Activated CD8-positive, alpha-beta memory T cell treated with anti-CD3 and anti-CD28 coated beads, Interleukin-2, amount 50 U/mL, for 4 hours (primary cell): ENCODE results near the gene UMOD.
"Not testable (repeated sequence)": the region's sequence is repeated elsewhere in the genome, so short reads cannot be mapped to it uniquely, and the experiment has no call there.

ENCODE experiments used
- DNase-seq: peaks from one replicate; pipeline ENCODE4 v3.0.0-alpha.2; 2020

UMOD gene

DNA sequence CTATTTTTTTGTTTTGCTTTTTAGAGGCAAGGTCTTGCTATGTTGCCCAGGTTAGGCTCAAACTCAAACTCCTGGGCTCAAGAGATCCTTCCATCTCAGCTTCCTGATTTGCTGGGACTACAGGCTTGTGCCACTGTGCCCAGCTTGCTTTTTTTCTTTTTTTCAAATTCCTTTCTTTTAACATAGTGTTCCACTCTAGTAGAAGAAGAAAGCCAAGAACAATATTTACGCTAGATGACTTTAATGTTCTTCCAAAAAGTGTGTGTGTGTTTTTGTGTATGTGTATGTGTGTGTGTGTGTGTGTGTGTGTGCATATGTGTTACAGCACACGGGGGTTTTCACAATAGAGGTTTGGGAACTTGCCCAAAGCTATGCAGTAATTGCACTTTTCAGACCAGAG, 10.7 kb upstream of the UMOD start:
- no peak for DNase-seq

DNA sequence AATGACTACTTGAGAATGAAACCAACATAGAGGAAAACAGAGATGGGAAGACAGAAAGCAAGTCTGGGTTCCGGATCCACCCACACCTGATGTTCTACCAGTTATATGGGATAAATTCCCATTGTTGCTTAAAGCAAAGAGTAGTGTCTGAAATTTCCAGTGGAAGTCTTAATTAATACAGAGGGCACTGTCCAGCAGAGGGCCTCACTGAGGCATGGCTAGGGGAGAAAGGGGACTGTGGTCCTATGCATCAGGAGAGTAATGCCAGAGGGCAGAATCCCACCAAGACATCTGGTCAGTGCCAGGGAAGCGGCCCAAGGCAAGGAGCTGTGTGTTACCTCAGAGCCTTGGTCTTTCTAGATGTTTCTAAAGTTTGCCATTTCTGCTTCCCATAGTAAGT, 7.5 kb upstream of the UMOD start:
- no peak for DNase-seq

DNA sequence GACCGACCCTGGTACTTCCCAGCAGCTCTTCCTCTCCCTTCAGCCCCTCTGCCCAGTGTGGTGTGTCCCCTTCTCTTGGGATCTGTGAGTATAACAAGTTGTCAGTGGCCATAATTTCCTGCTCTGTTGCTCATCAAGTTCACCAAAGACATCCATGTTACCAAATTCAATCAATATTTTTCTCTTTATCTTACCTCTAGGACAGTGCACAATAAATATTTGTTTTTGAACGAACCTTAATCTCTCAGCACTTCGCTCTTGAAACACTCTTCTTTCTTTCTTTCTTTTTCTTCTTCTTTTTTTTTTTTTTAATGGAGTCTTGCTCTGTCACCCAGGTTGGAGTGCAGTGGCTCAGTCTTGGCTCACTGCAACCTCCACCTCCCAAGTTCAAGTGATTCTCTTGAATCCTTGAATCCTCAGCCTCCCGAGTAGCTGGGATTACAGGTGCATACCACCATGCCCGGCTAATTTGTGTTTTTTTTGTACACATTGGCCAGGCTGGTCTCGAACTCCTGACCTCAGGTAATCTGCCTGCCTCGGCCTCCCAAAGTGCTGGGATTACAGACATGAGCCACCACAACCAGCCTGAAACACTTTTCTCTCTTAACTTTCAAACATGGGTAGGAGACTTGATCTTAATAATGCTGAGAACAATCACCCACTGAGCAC, 2.7 kb upstream of the UMOD start:
- no peak for DNase-seq

DNA sequence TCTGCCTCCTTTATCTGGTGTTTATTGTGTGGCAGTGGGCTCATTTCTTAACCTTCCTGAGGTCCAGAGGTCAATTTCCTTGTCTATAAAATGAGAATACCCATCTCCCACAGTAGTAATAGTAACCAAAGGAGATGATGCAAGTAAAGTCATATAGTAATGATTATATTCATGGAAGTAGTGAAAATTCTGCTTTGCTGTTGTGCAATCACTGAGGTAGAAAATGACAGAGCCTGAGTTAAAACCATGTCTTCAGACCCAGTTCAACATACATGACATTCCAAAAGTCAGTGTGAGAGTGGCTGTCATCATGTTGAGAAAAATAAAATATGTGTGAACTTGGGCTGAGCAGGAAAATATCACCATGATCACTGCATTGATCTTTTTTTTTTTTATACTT, 864 bp upstream of the UMOD start:
- DNase-seq, result no peak

DNA sequence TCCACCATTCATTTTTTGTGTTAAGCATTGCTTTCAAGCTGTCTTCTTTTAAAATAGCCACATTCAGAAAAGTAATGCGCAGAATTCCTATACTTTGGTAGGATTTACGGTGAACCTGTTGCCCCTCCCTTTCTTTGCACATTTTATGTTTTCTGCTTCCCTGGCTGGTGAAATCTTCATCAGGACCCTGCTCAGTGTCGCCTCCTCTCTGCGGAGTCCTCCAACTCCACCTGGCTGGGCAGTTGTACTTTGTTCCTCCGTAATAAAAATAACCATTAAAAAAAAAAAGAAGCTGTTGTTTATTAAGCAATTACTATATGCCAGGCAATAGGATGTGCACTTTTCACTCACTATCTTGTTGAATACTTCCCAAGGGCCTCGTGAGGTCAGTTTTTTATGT, 2.9 kb downstream of the UMOD start:
- DNase-seq, result no peak

DNA sequence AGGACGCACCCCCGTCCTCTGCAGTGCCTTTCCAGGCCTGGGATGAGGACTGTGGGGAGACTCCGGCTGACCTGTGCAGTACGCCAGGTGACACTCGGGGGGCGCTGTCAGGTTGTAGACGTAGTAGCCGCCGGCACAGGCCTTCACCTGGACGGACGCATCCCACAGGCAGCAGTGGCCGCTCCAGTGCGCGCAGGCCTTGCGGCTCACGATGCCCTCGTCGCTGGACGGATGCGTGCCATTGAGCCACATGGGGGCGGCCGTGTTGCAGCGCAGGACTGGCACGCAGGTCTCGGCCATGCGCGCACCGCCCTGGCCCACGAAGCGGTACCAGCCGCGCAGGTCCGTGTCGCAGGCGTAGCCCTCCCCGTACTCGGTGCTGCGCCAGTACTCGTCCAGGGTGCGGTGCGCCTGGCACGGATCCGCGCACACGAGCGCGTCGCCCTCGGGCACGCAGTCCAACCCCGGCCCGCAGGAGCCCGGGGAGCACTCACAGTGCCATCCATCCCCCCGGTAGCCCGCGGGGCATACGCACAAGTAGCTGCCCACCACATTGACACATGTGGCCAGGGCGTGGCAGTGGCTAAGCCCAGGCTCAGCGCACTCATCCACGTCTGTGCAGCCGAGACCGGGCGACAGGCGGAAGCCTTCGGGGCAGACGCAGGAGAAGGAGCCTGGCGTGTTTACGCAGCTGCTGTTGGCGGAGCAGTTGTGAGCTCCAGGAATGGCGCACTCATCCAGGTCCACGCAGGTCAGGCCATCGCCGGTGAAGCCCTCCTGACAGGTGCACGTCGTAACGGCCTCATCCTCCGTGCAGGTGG, 3.9 kb downstream of the UMOD start:
- no peak for DNase-seq

DNA sequence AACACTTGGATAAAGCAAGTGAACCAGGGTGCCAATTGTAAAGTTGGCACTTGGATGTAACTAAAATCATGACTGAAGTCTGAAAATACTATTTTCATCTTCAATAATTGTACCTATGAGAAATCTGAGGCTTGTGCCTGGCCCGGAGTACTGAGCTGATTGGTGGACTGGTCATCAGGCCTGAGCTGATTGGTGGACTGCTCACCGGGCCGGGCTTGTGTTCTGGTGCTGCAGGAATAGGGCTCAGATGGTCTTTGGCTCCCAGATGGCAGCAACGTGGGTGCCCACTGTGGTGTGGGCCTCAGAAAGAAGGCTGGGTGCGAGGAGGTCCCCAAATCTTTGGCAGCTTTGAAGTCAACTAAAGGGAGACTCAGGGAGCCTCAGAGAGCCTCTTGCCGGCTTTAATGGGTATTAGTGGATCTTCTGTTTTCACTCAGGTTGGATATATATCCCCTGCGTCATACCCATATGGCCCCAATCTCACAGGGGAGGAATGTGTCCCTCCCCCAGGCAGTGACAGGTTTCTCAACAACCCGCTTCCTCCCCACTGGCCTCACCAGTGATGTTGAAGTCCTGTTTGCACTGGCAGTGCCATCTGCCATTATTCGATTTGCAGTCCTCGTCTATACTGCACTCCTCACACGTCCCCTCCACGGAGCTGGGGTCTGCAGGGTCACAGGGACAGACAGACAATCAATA, 4.7 kb downstream of the UMOD start:
- DNase-seq, result no peak

DNA sequence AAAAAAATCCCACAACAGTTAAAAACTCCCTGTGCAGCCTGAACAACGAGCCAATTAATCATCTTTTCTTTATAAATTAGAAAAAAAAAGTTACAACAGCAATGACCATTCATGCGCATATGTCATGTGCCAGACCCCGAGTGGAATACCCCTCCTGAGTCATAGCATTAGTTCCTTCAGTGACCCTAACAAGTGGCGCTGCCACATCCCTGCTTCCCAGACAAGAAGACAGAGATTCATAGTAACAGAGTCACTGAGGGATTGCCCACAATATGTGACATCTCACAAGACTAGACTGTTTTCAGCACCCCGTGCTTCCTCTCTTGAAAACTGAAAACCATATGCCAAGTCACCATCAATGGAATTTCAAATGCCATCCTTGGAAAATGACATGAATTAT, 7.9 kb downstream of the UMOD start:
- DNase-seq, result no peak

DNA sequence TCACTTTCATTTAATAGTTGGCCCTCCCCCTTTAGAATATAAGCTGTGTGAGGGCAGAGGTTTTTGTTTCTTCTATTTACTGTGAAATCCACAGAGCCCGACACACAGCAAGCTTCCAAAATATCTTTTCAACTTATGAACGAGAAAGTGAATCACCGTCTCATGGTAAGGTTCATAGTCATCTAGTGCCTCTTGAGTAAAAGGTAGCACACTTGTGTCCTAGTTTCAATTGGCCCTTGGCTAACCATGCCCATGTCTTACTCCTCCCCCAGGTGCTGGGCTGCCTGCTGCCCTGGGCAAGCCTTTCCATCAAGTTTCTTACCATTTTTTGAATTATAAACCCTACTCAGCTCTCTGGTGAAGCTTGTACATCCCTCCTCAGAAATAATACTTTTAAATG, 12.8 kb downstream of the UMOD start:
- no peak for DNase-seq

DNA sequence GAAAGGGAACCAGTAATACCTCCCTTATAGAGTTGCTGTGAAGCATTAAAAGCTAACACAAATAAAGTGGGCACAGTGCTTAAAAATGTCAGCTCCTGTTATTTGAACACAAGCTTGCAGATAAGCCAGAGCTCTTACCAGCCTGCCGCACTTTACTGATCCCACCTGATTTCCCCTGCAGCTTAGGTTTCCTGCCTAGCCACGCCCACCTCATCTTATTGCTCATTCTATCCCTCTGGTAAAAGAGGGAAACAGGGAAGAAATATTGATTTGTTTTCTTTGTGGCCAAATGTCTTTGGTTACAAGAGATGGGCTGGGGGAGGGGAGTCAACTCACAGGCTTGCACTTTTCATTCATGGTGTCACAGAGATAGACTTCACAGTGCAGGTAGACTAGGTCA, 15.6 kb downstream of the UMOD start:
- DNase-seq, result no peak

DNA sequence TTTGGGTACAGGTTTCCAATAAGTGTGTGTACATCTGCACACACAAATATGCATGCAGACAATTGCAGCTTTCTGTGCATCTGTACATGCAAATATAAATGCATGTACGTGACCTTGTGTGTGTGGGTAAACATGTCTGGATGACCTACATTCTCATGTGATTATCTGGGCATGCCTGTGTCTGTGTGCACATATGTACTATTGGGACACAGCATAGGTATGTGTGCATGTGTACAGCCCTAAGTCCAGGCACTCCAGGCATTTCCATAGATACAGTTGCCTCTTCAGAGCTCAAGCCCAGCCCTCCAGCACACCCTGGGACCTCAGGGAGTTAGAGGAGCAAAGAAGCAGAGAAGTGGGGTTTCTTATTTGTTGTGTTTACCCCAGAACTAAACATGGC, 18.1 kb downstream of the UMOD start:
- DNase-seq, result no peak

DNA sequence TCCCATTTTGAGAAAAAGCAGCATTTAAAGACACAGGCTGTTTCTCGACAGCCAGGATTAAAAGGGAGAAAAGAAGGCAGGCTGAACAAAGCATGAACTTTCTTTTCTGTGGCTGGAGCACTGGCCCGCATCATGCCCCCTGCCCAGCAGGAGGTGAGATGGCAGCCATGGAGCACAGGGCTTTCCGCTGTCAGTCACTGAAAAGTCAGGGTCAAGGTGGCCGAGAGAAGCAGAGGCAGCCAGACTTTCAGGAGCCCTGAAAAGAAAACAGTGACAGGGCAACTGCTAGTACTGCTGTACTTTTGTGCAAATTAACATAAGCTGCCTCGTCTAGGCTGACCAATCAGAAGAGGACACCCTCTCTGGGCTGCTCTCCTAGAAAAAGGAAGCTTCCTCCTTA, 19.4 kb downstream of the UMOD start:
- no peak for DNase-seq

DNA sequence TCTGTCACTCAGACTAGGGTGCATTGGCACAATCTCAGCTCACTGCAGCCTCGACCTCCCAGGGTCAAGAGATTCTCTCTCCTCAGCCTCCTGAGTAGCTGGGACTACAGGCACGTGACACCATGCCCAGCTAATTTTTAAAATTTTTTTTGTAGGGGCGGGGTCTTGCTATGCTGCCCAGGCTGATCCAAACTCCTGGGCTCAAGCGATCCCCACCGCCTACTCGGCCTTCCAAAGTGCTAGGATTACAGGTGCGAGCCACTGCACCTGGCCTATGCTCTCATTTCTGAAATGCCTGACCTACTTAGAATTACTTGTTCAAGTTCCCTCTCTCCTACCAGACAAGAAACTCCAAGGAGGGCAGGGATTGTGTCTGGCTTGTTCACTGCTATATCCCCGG, 20.1 kb downstream of the UMOD start:
- DNase-seq, result no peak

DNA sequence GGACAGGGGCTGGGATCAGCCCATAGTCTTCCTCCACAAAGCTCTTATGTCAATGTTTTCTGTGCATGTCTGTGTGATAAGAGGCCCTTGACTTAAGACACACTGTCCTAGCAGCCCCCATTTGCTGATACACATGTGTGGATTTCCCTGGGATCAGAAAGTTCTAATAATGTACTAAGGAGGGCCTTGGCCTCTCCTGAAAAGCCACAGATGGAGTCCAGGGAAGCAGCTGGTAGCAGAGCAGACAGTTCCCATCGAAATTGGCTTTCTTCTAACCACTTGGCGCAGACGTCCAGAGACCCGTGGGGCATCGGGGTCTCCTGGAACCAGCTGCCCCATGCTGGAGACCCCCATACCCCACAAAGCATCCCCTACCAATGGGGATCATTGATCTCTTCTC, 20.9 kb downstream of the UMOD start:
- DNase-seq, result no peak

DNA sequence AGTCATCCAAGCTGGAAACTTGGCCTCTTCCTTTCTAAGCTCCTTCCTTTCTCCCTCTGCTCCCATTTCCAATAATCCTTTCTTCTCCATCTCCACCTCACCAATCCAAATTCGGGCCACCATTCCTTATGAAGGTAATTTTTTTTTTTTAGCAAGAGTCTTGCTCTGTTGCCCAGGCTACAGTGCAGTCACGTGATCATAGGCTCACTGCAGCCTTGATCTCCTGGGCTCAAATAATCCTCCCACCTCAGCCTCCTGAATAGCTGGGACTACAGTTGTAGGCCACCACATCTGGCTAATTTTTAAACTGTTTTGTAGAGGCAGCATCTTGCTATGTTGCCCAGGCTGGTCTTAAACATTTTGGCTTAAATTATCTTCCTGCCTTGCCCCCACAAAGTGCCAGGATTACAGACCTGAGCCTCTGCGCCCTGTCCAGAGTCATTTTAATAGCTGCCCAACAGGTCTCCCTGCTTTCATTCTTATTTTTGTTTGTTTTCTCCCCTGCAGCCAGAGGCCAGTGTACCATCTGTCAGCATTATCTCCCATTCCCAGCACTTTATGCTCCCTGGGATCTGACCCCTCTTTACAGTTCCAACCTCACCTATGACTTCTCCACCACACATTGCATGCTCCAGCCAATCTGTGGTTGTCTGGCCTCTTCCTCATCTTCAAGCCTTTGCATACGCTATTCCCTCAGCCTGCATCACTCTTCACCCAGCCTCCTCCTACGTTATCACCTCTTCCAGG, 22.9 kb downstream of the UMOD start:
- no peak for DNase-seq

DNA sequence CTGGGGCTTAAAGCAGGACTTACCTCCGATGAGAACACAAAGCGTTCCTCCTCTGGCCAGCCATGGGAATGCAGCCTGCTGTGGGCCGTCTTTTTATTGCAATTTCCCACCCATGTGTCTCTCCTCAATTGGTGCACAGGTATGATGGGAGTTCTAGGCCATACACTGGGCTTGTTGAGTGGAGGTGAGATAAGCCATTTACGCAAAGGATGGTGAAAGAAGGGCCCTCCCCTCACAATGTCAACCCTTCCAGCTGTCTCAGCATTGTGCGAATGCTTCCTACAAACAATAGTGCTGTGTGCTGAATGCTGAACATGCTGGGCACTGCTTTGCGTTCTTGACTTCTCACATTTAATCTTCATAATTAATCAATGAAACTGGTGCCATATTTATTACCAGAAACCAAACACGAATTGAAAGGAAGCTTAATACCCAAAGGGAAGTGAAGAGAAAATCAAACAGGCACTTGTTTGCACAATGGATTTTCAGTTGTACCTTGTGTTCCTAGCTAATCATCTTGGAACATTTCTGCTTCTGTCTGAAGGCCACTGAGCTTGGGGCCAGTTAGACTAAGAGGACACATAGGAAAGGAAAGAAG, 25.0 kb downstream of the UMOD start, which contains the start of gene GP2:
GP2 (minus strand) TSS at position 70 of the 598 bp plus-strand sequence. CDS start 1,082 bp downstream, outside the sequence.
- no peak for DNase-seq

DNA sequence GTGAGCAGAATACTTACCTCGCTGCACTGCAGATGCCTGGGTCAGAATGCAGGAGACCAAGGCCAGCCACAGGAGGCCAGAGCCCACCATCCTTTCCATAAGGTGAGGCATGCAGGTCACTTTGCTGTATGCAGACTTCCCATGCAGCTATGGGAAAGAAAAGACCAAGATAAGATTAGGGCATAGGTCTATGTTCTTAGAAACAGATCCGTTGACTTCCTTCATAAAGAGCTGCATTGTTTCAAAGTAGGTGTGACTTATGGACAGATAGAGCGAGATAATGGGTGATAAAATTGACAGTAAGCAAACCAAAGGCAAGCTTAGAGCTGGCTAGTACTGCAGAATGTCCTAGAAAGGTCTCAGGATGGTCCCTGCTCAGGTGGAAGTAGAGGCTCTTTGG, 26.2 kb downstream of the UMOD start:
- DNase-seq, result no peak

DNA sequence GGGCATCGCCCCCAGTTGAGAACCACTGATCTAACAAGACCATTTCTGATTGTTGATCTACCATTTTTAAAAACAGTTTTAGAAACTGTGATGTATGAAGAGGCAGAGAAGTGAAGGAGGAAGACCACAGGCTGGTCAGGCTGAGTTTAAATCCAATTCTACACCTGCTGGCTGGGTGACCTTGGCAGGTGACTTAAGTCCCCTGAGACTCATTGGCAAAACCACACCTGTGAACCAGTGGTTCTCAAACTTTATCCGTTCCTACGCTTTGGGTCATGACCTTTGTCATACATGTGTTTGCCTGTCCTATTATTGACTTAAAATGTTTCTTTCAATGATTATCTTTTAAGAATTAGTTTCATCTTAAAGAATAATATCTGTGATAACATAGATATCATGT, 27.5 kb downstream of the UMOD start:
- no peak for DNase-seq

DNA sequence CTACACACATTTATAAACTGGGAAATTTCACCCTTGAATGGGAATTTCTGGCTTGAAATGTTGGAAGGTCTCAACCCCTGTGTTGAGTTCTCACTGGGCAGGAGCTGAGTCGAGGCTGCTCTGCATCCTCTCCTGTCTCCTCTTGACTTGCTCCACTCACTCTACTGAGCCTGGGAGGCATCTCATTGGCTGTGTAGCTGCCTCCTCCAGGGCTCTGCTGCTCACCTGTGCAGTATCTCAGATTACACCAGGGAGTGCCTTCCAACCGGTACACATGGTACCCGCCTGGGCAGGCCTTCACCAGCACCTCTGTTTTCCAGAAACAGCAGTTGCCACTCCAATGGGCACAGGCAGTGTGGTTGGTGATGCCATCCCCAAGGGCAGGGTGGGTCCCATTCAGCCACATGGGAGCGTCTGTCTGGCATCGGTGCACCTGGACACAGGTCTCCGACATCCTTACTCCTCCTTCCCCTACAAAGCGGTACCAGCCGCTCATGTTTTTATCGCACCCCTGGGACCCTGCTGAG, 28.9 kb downstream of the UMOD start:
- no peak for DNase-seq

DNA sequence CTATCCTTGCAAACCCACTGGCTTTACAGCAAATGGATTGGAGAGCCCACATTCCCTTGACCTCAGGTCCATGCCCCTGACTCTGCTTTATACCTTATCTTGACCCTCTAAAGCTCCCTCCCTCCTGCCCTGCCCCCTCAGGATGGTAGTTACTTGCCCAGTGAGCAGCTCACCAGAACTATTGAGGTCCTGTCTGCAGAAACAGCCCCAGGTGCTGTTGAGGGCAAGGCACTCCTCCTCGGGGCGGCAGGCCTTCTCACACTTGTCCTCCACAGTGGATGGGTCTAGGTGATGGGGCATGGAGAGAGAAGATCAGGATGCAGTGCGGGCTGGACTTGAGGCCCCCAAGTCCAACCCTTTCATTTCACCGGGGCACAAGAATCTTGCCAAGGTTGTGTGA, 29.8 kb downstream of the UMOD start:
- DNase-seq, result no peak

DNA sequence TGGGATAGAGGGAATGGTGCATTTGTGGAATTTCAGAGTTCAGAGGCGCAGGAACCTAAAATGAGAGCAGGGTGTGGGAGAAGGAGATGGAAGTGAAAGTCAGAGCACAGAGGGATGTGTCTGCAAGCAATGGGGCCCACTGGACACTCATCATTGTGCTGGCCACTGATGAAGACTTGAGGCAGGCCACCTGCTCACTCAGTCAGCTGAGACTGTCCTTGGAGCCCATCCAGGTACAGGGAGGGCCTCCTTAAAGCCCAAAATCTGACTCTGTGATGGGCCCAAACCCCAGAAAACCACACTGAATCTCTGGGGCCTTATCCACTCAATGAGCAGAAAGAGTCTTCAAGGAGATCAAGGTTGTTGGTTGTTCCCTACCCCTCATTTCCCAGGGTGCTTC, 30.8 kb downstream of the UMOD start:
- no peak for DNase-seq

DNA sequence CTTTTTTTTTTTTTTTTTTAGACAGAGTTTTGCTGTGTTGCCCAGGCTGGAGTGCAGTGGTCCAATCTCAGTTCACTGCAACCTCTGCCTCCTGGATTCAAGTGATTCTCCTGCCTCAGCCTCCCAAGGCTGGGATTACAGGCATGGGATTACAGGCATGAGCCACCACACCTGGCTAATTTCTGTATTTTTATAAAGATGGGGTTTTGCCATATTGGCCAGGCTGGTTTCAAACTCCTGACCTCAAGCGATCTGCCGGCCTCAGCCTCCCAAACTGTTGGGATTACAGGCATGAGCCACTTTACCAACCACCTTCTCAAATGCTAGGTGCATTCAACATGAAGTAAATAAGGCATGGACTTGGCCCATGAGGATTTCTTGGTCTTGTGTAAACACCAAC, 31.5 kb downstream of the UMOD start:
- DNase-seq, result not testable (repeated sequence)

DNA sequence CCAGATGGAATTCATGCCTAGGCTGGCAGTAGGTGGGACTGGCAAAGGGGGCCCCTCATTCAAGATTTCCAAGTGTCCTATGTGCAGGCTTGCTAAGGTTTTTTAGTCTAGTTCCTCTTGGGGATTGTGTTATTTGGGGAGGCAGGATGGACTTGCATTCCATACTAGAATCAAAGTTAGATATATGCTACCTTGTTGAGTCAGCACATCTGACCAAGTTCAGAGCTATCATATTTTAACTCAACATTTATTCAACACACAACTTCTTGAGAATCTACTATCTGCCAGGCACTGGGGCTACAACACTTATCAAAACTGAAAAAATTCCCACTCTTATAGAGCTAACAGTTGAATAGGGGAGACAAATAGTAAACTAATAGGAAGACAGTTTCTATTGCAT, 31.9 kb downstream of the UMOD start:
- no peak for DNase-seq
